Activated CD4-positive, alpha-beta T cell treated with anti-CD3 and anti-CD28 coated beads, Interleukin-2, Interleukin-4, amounts not matched to agents 100 ng/mL and 50 ng/mL, durations not matched to agents 16 hours and 8 hours (primary cell): ENCODE data around the gene WNK2.
"Not testable (repeated sequence)": the region's sequence is repeated elsewhere in the genome, so short reads cannot be mapped to it uniquely, and the experiment has no call there.

Source experiments
- DNase-seq: peaks from one replicate; pipeline ENCODE4 v3.0.0-alpha.2; 2020; ENCODE audit warnings: low spot score

WNK2 gene

GRCh38 chr9:93183663-93184431, at the start of gene WNK2:
Gene WNK2, plus strand, starts transcription at chr9:93184139. Its CDS starts 791 bp downstream, at chr9:93184930.
- DNase-seq, result no peak

- no peak for DNase-seq
Measured at GRCh38 chr9:93134740-93135444, 49.0 kb upstream of the WNK2 start.

- no peak for DNase-seq
Measured at GRCh38 chr9:93136011-93136440, 47.9 kb upstream of the WNK2 start.

GRCh38 chr9:93137362-93137761, 46.6 kb upstream of the WNK2 start:
- DNase-seq, result no peak

- DNase-seq, result no peak
Measured at GRCh38 chr9:93138171-93138764, 45.7 kb upstream of the WNK2 start.

- DNase-seq, result no peak
Measured at GRCh38 chr9:93139365-93140182, 44.4 kb upstream of the WNK2 start.

- DNase-seq, result no peak
Measured at GRCh38 chr9:93141771-93142483, 42.0 kb upstream of the WNK2 start.

GRCh38 chr9:93143830-93144530, 40.0 kb upstream of the WNK2 start:
- DNase-seq, result no peak

- not testable (repeated sequence) for DNase-seq
Measured at GRCh38 chr9:93146696-93147095, 37.2 kb upstream of the WNK2 start.

GRCh38 chr9:93147632-93148031, 36.3 kb upstream of the WNK2 start:
- no peak for DNase-seq

- no peak for DNase-seq
Measured at GRCh38 chr9:93148721-93149120, 35.2 kb upstream of the WNK2 start.

GRCh38 chr9:93149361-93149760, 34.6 kb upstream of the WNK2 start:
- DNase-seq, result peak; percentile 11

- no peak for DNase-seq
Measured at GRCh38 chr9:93151097-93151784, 32.7 kb upstream of the WNK2 start.

- DNase-seq, result no peak
Measured at GRCh38 chr9:93154293-93154903, 29.5 kb upstream of the WNK2 start.

GRCh38 chr9:93155716-93156474, 28.0 kb upstream of the WNK2 start:
- no peak for DNase-seq

- peak; percentile 94 for DNase-seq
Measured at GRCh38 chr9:93156475-93157008, 27.4 kb upstream of the WNK2 start.

- peak; percentile 77 for DNase-seq
Measured at GRCh38 chr9:93159601-93160471, 24.1 kb upstream of the WNK2 start.
